Hematopoietic multipotent progenitor cell treated with erythropoietin and hydrocortisone succinate and interleukin-3 and kit ligand, for 4 days (in vitro differentiated cells): ENCODE measurements around the gene FYTTD1.

Experiments
- DNase-seq: peaks from one replicate; pipeline ENCODE4 v3.0.0-alpha.2; 2015

The FYTTD1 gene

DNA sequence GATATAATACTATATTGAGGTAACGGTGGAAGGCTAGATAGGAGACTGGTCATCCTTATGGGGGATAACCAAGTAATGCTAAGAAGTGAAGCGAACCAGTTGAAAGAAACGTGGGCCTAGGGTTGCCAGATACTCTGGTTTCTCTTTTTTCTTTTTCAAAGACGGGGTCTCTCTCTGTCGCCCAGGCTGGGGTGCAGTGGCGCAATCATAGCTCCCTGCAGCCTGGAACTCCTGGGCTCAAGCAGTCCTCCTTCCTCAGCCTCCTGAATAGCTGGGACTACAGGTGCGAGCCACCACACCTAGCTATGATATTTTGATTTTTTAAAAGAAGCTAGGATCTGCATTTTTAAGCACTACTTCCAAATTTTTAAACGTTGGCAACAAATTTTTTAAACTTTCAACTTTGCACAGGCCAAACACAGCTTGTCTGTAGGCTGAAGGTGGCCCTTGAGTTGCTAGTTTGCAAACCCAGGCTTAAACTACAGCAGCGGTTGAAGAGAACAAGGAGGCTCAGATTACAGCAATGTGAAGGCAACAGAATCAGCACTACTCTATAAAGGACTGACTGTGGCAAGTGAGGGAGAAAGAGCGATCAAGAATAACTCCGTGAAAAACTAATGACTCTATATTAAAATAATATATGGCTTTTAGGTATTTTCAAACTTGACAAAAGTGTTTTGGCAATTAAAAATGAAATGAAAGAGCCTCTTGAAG, 11.8 kb upstream of the FYTTD1 start:
- DNase-seq = no peak

DNA sequence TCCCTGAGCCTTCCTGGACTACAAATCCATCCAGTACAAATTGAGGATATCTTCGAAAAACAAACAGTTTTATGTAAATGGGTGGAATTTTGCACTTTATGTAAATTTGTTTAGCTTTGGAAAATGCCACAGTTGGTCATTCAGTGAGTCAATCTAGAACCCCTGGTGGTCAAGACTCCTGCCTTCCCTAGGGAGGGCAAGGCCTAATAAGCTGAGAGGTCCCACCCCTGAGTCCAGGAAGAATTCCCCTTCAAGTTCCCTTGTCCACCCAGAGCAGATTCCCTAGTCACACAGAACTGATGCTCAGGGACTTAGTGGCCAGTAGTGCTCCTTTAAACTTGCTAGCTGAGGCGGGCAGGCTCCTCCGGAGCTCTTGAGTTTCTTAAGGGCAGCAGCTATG, 6.9 kb upstream of the FYTTD1 start:
- DNase-seq = no peak

- peak; percentile 50 for DNase-seq
These were observed 3.5 kb upstream of the FYTTD1 start for GRCh38 chr3:197746209-197746608.

GRCh38 chr3:197746801-197747237, 2.9 kb upstream of the FYTTD1 start:
- DNase-seq = peak; percentile 12

DNA sequence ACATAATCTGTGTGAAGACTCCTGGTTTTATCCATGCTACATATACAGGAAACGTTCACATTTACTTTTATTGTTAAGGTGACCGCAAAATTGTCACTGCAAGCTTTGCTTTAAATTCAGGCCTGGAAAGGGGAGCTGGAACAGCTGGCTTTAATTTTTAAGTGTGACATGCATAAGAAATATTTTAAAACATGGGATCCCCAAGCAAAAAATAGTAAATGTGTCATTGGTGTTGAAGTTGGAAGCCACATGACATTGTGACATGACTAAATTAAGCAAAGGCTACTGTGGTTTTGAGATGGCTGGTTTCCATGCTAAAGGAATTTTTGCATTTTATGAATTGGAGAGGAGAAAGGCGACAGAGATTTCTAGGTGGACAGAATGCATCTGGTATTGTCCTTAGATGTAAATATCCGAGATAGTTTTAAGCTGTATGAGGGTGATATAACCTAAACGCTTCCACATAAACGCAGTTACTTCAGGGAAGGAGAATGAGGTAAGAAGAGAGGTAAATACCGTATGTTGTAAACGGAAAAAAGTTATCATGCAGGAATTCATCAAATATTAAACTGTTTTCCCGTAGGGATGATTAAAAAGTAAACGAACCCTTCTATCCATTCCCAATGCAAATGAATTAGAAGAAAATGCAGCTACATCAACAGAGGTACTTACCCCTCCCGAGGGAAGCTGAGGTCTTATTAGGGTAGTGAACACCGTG, 927 bp upstream of the FYTTD1 start:
- no peak for DNase-seq

GRCh38 chr3:197749315-197749600, 425 bp upstream of the FYTTD1 start:
- no peak for DNase-seq

DNA sequence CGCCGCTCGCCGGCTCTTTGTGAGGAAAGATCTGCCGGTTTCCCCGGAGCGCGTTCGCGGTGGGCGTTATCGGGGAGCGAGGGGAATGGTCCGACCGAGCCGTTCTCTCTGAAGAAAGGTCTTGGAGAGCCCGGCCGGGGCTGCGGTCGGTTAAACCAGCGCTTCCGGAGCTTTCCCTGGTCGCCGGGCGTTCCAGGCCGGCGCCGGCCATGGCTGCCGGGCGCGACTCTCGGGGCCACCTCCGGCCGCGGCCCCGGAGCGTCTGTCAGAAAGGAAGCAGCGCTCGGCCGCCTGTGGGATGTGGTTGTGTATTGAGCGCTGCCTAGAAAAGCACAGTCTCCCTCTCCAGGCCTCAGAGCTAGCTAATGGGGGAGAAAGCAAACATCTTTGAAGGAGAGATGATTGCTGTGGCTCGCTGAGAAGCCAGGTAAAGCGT, 731 bp downstream of the FYTTD1 start:
- peak; percentile 89 for DNase-seq

DNA sequence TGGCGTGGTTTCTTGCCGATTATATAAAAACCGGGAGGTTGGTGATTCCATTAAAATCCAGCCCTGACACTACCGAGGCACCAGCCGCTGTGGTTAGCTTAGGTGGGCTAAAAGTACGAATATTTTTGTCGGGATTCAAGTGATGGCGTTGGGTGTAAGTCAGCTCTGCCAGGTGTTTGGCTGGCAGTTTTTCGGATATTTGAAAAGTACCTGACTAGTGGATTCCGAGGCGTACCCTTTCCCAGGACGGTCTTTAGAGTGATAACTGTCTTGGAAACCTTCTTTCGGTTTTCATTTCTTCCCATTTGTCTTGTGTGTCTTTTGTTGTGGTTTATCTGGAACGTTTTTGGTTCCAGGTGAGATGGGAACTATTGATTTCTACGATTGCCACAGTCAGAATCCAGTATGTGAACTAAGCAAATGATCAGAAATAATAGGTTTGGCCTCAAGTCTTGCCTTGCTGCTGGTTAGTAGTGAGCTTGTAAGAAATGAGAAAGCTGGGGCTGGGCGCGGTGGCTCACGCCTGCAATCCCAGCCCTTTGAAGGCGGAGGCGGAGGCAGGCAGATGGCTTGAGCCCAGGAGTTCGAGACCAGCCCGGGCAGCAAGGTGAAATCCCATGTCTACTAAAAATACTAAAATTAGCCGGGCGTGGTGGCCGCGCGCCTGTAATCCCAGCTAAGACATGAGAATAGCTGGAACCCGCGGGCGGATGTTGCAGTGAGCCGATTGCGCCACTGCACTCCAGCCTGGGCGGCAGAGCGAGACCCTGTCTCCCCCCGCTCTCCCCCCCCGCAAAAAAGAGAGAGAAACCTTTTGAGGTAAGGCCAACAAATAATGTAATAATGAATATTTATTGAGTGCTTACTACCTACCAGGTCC, 1.4 kb downstream of the FYTTD1 start:
- peak; percentile 57 for DNase-seq

- DNase-seq = no peak
These were observed 2.4 kb downstream of the FYTTD1 start for GRCh38 chr3:197752107-197752506.

DNA sequence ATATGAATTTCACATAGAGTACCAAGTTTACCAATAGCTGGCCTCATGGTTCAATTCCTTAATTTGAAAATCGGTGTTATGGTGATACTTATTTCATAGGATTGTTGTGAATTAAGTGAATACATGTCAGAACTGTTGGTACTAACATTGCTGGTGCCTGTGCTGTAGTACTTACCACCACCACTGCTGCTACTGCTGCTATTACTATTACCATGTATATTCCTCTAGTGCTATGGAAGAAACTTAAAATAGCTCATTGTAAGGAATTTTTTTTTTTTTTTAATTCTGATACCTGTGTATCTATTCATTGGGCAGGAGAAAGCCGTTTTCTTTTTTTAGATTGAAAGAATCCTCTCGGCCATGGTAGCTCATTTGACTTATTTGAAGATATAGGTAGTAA, 3.6 kb downstream of the FYTTD1 start:
- peak; percentile 39 for DNase-seq

DNA sequence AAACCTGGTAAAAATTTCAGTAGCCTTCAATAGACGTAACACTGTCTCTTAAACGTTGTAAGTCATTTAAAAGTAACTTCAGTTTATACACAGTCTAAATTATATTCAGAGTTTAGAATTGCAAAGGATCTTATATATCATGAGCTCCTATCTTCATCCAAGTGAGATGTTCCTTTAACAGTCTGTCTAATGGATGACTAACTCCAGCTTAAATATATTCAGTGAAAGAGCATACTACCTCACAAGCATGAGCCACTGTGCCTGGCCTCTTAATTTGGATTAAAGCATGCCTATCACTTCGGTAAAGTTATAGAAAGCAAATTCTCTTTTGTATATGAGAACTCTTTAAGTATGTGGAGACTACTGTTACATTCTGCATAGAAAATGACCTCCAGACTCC, 7.0 kb downstream of the FYTTD1 start:
- no peak for DNase-seq

- no peak for DNase-seq
These were observed 8.8 kb downstream of the FYTTD1 start for GRCh38 chr3:197758512-197758911.

GRCh38 chr3:197761784-197762183, 12.1 kb downstream of the FYTTD1 start:
- no peak for DNase-seq

DNA sequence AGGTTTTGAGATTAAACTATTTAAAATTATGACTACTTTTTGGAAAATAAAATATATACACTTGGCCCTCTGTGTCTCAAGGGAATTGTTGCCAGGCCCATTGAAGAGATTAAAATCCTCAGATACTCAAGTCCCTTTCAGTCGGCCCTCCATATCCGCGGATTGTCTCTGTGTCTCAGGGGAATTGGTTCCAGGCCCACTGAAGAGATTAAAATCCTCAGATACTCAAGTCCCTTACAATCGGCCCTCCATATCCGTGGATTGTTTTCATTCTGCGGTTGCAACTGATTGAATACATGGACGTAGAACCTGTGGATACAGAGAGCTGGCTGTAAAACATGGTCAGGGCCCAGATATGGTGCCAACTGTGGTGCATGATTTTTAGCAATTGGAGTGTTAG, 25.6 kb downstream of the FYTTD1 start:
- no peak for DNase-seq

- DNase-seq = no peak
These were observed 32.5 kb downstream of the FYTTD1 start for GRCh38 chr3:197782230-197782629.

- DNase-seq = no peak
These were observed 34.4 kb downstream of the FYTTD1 start for GRCh38 chr3:197784019-197784585.

DNA sequence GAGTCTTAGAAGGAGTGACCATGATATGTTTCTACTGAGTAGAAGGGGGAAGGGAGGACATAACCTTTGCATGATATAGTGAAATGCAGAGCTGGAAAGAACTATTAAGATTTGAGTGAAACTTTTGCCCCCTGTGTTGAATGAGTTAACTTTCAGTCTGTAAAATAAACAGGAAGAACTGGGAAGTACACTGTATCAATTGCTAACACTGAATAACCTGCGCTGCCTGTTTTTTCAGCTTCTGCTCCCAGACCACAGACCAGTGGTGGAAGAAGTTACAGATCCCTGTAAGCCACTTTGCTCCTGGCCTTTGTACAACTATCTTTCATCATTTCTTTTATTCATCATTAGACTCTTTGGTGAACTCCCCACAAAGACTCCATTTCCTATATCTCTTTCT, 37.7 kb downstream of the FYTTD1 start:
- DNase-seq = no peak

DNA sequence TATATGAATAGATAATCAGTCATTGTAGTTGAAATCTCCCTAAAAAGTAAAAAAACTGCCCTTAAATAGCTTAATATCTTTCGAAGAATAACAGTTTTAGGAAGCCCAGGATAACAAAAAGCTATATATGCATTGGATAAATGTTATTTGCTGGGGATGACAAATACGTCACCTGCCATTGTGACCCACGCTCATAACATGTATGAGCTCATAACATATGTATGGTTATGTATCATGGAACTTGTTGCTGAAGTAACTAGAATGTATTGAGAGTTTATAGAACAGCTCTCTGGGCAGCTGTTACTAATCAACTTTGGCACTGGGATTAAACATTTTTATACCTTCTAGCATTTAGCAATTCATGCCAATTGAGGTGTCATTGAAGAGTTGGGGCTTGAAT, 39.6 kb downstream of the FYTTD1 start:
- no peak for DNase-seq

- DNase-seq = no peak
These were observed 40.4 kb downstream of the FYTTD1 start for GRCh38 chr3:197790033-197790432.

DNA sequence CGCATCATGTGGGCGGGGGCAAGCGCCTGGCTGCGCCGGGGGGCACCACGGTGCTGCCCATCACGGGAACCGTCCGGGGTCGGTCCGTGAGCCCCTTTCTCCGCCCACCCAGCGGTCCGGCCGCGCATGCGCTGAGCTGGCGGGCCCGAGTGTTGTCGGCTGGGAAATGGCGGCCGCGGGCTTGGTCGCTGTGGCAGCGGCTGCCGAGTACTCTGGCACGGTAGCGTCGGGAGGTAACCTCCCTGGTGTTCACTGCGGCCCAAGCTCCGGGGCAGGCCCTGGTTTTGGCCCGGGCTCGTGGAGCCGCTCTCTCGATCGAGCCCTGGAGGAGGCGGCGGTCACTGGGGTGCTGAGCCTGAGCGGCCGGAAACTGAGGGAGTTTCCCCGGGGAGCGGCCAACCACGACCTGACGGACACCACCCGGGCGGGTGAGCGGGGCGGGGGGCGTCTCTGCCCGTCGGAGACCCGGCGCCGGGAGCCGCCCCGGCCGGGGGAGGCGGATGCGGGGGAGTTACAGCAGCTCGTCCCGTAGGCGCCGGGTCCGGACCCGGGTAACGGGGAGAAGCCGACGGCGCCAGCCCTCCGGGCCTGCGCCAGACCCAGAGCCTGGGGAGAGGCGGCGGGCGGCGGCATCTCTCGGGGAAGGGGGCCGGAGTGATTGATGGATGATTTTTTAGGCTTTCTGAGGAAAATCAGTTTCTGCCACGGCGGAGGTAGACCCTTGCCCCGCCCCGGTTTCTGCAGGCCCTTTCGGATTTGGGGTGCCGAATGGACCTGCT, 41.6 kb downstream of the FYTTD1 start, which contains the start of gene LRCH3:
Gene LRCH3 (plus strand): TSS at position 142 of the 779 bp plus-strand sequence. CDS start 25 bp downstream, at position 167.
- peak; percentile 92 for DNase-seq

DNA sequence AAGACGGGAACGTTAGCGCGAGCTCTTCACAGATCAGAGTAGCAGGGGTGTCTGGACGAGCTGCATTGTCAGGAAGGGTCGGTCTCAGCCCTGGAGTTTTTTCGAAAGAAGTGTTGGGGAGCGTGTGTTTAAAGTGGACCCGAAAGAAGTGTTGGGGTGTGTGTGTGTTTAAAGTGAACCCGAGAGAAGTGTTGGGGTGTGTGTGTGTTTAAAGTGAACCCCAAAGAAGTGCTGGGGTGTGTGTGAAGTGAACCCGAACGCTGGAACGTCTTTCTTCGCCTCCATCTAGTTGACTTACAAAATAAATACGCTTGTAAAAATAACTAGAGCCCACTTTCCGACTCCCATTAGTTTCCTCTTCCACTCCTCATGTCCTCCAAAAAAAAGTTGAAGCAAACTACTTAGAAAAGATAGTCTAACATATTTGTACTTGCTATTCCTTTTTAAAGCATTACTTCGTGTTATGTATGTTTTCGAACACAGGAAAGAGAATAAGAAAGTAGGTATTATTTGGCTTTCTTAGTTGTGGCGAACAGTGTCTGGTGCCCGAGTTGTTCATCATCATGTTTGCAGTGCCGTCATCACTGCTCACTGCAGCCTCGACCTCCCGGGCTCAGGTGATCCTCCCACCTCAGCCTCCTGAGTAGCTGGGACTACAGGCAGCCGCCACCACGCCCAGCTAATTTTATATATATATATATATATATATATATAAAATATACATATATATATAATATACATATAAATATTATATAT, 42.4 kb downstream of the FYTTD1 start:
- DNase-seq = peak; percentile 65

- peak; percentile 44 for DNase-seq
These were observed 43.6 kb downstream of the FYTTD1 start for GRCh38 chr3:197793247-197793646.
